Anterior cingulate cortex (tissue), 58 donors: ENCODE results near the gene DNAH1.
"Not testable (repeated sequence)": the region's sequence is repeated elsewhere in the genome, so short reads cannot be mapped to it uniquely, and the experiment has no call there.

Experiments used
- DNase-seq, 58 donors: peaks; one replicate each; lab custom pipeline; 2025; lab: John Stamatoyannopoulos, UW

DNAH1 gene

GRCh38 chr3:52315977-52316764 lies at the start of gene DNAH1:
Gene DNAH1 (plus strand): TSS chr3:52316319. CDS start chr3:52322443, 6,124 bp downstream.
- DNase-seq = peak in 16 of 58 donors; percentile 5 to 43 (median 22)

- no peak for DNase-seq
Measured at GRCh38 chr3:52268036-52268435, 48.1 kb upstream of the DNAH1 start.

DNA sequence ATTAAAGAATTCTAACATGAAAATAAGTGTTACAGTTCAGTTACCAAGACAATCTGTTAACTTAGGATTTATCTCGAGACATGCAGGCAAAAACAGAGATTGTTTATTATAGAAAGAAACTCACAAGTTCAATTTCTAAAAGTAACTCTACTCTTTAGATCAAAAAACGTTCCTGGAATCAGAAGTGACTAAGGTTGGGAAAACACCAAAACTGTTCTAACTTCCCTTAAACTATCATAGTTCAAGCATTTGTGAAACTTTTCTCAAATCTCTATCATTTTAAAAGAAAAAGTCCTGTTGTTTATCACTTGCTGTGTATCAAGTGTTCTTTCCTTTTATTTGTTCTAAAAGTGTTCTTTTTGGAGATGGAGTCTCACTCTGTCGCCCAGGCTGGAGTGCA lies 46.3 kb upstream of the DNAH1 start:
- DNase-seq = no peak

- no peak for DNase-seq
Measured at GRCh38 chr3:52270252-52270754, 45.8 kb upstream of the DNAH1 start.

DNA sequence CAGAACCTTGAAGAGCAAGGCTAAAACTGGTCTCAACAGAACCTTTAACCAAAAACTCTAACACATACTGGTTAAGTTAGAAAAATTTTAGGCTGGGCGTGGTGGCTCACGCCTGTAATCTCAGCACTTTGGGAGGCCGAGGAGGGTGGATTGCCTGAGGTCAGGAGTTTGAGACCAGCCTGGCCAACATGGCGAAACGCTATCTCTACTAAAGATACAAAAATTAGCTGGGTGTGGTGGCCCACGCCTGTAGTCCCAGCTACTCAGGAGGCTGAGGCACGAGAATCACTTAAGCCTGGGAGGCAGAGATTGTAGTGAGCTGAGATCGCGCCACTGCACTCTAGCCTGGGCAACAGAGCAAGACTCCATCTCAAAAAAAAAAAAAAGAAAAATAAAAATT lies 43.9 kb upstream of the DNAH1 start:
- DNase-seq = not testable (repeated sequence)

- DNase-seq = no peak
Measured at GRCh38 chr3:52272831-52273230, 43.3 kb upstream of the DNAH1 start.

- not testable (repeated sequence) for DNase-seq
Measured at GRCh38 chr3:52274781-52275180, 41.3 kb upstream of the DNAH1 start.

GRCh38 chr3:52277071-52277964 lies 38.8 kb upstream of the DNAH1 start:
- DNase-seq = peak in 52 of 58 donors; percentile 17 to 78 (median 51)

GRCh38 chr3:52277972-52278509 lies 38.1 kb upstream of the DNAH1 start:
- DNase-seq = peak in 24 of 58 donors; percentile 63 to 88 (median 76)

DNA sequence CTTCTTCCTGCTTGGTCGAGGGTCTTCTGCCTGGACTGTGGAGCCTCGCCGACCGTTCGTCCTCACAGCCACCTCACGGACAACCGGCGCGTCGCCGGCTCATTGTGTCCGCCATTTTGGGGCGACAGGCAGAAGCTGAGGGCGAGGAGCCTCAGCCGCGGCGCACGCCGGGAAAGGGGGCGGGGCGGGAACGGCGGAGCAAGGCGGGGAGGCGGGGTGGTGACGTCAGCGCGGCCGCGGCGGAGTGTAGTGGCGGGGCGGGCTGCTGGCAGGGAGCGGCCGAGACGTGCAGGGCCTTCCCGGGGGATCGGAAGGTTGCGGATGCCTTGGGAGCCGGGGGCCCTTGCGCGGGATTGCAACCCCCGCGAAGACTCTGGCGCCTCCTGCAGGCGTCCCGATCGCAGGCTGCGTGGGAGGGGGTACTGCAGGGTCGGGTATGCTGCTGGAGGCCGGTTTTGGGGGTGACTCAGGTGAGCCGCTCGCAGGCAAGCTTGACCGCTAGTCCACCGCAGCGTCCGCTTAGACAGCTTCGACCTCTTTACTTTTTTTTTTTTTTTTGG lies 37.5 kb upstream of the DNAH1 start, which contains the start of gene WDR82:
Gene WDR82, minus strand, starts transcription at position 140 of the 560 bp plus-strand sequence. CDS start 288 bp downstream, outside the sequence.
- peak; percentile 77 to 98 (median 94) for DNase-seq

- DNase-seq = no peak
Measured at GRCh38 chr3:52279596-52279995, 36.5 kb upstream of the DNAH1 start.

DNA sequence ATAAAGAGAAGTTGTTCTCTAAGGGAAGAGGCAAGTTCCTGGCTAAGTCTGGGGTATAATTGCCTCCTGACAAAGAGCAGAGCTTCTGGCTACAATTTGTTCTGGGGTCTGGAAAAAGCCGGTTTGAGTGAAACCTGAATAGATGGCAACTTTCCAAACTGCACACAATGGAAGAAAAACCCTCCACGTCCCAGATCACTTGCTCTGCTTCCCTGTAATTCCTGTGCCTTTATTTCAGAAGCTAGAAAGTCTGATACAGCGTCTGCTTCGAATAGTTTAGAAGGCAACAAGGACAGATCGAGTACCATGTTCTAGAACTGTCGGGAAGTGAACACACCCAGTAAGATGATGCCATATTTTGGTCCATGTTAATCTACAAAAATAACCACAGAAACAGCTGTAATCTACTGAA lies 36.1 kb upstream of the DNAH1 start:
- DNase-seq = peak in 3 of 58 donors; percentile 15 to 38 (median 23)

- DNase-seq = no peak
Measured at GRCh38 chr3:52281981-52282801, 33.9 kb upstream of the DNAH1 start.

DNA sequence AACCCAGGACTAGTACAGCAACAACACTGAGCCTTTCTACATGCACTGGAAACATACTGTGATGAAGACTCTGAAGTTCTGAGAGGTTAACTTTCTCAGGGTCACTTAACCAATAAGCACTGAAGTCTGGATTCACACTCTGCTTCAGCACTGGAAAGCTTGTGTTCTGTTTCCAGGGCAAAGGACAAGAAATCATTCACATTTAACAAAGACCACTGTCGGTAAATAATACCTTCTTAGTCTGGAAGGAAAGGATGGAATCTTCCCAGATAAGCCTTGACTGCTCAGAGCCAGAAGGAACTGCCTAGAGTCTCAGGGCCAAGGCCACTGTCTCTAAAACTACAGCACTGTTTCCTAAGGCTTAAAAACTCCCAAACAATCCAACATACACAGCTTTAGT lies 32.8 kb upstream of the DNAH1 start:
- DNase-seq = no peak

GRCh38 chr3:52284051-52284450 lies 32.1 kb upstream of the DNAH1 start:
- DNase-seq = not testable (repeated sequence)

DNA sequence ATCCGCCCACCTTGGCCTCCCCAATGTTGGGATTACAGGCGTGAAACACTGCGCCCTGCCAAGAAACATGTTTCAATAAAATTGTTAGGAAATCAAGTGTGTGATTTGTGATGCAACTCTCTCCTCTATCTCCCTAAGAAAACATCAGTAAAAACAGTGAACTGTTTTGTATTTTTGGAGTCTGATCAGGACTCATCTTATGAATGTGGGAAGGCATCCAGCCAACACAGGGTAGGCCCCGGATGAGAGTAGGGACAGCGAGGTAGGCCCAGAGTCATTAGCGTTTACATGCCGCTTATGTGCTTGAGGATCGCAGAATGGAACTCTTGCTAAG lies 29.4 kb upstream of the DNAH1 start:
- no peak for DNase-seq

- DNase-seq = no peak
Measured at GRCh38 chr3:52288674-52289073, 27.4 kb upstream of the DNAH1 start.

- DNase-seq = no peak
Measured at GRCh38 chr3:52289338-52289746, 26.8 kb upstream of the DNAH1 start.

DNA sequence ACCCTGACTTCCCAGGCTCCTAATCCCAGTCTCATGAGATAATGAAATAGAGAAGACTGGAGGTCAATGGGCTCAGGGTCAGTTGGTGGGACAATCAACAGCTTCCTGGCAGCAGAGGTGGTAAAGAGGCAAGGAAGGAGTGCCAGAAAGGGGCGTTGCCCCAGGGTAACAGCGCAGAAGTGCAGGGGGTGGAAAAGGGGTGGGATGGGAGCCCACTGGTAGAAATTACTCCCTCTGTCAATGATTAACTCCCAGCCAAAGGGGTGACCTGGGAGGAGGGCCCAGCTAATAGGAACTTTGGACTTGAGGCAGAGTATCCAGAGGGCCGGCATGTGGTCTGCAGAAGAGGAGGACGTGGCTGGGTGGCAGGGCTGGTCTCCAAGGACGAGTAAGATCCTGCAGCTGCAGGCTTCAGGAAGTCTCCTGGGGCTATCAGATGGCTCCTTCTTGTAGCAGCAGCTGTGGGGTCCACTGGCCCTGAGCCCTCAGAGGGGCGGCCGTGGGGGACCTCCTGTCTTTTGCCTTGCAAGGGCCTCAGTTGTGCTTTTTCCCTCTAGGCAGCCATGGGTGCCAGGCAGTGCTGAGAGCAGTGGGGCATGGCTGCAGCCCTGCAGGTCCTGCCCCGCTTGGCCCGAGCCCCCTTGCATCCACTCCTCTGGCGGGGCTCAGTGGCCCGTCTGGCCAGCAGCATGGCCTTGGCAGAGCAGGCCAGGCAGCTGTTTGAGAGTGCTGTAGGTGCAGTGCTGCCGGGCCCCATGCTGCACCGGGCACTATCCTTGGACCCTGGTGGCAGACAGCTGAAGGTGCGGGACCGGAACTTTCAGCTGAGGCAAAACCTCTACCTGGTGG lies 26.1 kb upstream of the DNAH1 start:
- no peak for DNase-seq
